AG04449 (cell line): ENCODE results near the gene MAML2.

ENCODE experiments used
- CTCF ChIA-PET: fragments of 350-600 bp; formaldehyde crosslinking; extraction: SDS; loops from one replicate; lab custom pipeline; 2021; ENCODE audit warnings: antibody characterized with exemption; lab: Yijun Ruan, JAX
- POLR2A ChIA-PET: fragments of 400-600, 350-600 bp; formaldehyde crosslinking; extraction: SDS; loops from one replicate; lab custom pipeline; 2020; ENCODE audit warnings: antibody characterized with exemption, inconsistent platforms; lab: Yijun Ruan, JAX
- DNase-seq: peaks from one replicate; pipeline ENCODE4 v3.0.0-alpha.2; 2010; ENCODE audit warnings: low read depth, low spot score
- H3K4me3 ChIP-seq: 2 replicates; pipeline ENCODE4 v1.5.1; 2011; ENCODE audit warnings: low read depth, mild to moderate bottlenecking, control low read depth, low read length
- CTCF ChIP-seq: IDR thresholded peaks from one replicate; pipeline ENCODE4 v1.5.1; 2011; ENCODE audit warnings: mild to moderate bottlenecking, moderate library complexity, low read length, control low read depth, inconsistent platforms; ENCODE audit not compliant: insufficient read depth; ENCODE audit errors: missing control alignments

MAML2 gene

GRCh38 chr11:96207459-96208449, 135.2 kb downstream of the MAML2 start:
- POLR2A ChIA-PET, result no interaction called here
- H3K4me3 ChIP-seq, result no peak overlapping the region
- CTCF ChIA-PET, result interaction anchor here (0.7 to 1.2 kb wide), 3 partner anchors 71 to 136 kb away, joined by 3 to 4 read pairs (median 3); partner anchors contain the start of gene MAML2
- DNase-seq, result no peak
- TF ChIP-seq CTCF, result no peak

DNA sequence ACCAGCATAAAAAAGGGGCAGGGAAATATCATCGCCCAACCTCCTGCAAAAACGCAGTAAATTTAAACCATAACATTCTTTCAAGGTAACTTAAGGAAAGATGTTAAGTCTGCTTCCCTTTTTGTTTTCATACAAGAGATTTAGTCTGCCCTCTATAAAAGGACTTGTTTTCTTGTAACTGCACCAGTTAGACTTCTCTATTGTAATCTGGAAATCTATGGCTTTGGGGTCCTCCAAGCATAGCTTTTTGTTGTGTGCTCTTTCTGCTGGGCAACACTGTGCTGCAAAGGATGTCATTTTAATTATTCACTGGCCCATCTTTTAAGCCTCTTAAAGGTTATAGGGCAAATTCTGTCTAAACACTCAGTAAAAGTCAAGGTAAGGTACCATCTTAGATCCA, 136.0 kb downstream of the MAML2 start:
- TF ChIP-seq CTCF, result no peak
- DNase-seq, result no peak
- H3K4me3 ChIP-seq, result no peak overlapping the region
- POLR2A ChIA-PET, result no interaction called here
- CTCF ChIA-PET, result no interaction called here

GRCh38 chr11:96205460-96205809, 137.6 kb downstream of the MAML2 start:
- DNase-seq, result no peak

GRCh38 chr11:96204721-96205459, 138.1 kb downstream of the MAML2 start:
- TF ChIP-seq CTCF, result no peak
- no peak overlapping the region for H3K4me3 ChIP-seq
- ChIA-PET POLR2A (no interaction called here), CTCF (no interaction called here)
- DNase-seq, result no peak

More at GRCh38 chr11:96205460-96205809, 137.6 kb downstream of the MAML2 start:
- no peak overlapping the region for H3K4me3 ChIP-seq
- POLR2A ChIA-PET, result no interaction called here
- no peak for TF ChIP-seq CTCF
- CTCF ChIA-PET, result interaction anchor here (0.8 to 1.0 kb wide), 2 partner anchors 221 to 355 kb away, joined by 3 read pairs; no protein-coding TSS in a partner anchor

GRCh38 chr11:96204366-96204659, 138.7 kb downstream of the MAML2 start:
- no peak for TF ChIP-seq CTCF
- ChIA-PET POLR2A (no interaction called here), CTCF (no interaction called here)
- no peak overlapping the region for H3K4me3 ChIP-seq
- DNase-seq, result no peak
